T-helper 22 cell (primary cell): ENCODE measurements around the gene IL22RA1.

Experiments
- DNase-seq: peaks from one replicate; pipeline ENCODE4 v3.0.0-alpha.2; 2020; ENCODE audit warnings: low read depth

Gene IL22RA1

DNA sequence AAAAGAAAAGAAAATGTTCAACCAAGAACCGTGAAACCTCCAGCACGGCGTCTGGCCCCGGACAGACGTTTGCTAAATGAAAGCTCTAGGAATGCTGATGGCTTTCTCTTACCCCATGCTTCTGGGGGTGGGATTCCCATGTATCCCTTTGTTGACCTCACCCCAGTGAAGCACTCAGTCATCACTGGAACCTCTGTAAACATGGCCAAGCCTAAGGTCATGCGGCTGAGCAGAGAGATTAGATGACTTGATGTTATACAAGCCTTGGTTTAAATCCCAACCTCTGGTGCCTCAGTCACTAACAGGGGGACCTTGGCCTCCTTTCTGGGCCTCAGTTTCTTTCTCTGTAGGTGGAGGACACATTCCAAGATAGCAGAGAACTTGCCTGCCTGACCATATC is 28.2 kb downstream of the IL22RA1 start:
- no peak for DNase-seq

DNA sequence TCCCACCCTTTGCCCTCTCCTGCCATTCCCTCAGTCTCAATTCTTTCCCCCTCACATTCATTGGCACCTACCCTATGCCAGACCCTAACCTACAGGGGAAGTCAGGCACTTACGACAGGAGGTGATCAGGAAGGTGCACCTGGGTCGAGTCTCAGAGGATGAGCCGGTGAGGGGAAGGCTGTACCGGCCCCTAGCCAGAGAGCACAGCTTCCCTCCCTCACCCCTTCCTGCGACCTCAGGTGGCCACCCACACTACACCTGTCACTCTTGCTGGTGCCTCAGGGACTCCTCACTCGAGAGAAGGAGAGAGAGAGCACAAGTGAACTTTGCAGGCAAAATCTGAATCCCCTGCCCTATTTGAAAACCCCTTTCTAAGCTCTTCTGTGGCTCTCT is 29.3 kb downstream of the IL22RA1 start:
- no peak for DNase-seq

DNA sequence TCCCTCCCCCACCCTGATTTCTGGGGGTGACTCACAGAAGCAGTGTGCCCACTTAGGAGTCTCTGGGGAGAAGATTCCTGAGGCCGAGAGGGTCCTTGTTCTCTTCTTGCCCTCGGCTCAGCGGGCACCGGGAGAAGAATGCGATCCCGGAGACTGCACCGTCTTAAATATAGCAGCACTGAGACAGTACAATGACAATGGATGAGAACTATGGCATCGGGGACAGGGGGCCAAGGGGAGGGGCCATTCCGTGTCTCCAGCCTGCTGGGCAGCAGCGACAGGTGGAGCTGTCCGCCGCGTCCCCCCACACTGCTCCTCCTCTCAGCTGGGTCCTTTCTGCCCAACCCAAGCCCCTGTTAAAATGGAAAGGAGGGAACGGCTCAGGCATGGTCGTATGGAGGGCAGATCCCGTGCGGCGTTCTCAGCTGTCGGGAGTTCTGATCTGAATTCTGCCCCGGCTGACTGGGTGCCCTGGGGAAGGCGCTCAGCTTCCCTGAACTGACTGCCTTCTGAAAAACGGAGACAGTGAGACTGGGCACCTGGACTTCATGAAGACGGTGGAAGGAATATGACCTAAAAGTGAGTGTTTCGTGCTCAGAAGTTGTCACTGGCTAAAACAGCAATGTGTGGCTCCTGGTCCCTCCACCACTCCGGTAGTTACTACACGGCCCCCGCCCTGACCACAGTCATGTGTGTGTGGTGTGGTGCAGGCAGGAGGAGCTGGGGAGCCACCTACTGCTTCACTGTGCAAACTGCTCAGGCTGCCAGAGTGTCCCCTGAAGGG is 30.8 kb downstream of the IL22RA1 start, which contains the start of gene MYOM3:
Gene MYOM3 (minus strand): TSS at position 140 of the 784 bp plus-strand sequence. CDS start 3,499 bp downstream, outside the sequence.
- DNase-seq: no peak

DNA sequence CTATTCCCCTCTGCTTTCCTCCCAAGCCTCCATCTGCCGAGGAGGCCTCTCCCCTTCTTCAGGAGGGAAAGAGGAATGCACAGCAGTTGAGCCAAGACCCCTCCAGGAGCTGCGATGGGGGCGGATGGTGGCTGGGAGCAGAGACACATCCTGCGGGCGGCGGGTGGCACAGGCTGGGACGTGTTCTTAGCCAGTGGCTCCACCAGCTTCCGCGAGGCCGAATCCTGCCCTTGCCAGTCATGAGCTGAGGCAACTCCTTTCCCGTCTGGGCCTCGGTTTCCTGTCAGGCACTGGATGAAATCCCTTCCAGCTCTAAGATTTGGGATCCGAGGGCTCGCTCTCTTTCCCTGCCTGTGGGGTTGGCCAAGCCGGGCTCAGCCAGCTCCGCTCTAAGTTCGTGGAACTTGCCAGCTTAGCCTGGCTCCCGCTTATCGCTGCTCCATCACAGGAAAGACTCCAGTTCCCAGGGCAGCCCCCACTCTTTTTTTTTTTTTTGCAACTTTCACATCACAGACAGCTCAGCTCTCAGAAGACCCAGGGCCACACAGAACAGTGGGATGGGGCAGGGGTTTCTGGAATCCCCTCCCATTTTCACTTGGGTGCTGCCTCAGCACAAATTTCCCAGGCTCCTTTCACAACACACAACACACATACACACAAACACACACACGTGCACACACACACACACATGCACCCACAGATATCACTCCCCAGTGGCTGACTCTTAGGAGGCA is 31.5 kb downstream of the IL22RA1 start:
- DNase-seq: no peak

DNA sequence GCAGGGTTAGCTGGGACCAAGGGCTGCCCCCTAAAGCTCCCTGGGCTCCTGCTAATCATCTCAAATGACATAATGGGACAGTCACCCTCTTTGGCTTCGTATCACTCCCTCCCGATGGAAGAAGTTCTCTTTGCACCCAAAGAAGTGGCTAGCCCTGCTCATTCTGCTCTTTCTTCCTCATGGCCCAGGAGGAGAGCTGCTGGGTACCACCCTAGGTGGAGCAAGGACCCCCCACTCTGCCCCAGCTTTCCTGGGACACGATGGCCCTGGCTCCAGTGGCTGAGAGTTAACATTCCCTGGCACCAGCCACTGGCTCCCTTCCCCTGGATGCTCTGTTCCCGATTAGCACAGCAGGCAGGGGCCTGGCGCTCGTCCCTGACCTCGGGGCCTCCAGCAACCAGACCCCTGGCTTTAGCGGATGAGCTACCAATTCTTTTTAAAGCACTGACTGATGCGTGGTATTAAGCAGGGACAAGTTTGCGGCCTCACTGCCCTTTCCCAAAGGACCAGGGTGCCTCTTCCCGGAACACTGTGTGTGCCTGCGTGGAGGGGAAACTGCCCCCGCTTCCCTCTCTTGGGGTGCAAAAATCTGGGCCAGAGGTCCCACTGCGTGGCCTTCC is 32.2 kb downstream of the IL22RA1 start:
- no peak for DNase-seq

GRCh38 chr1:24109686-24110475 is 33.1 kb downstream of the IL22RA1 start:
- no peak for DNase-seq

DNA sequence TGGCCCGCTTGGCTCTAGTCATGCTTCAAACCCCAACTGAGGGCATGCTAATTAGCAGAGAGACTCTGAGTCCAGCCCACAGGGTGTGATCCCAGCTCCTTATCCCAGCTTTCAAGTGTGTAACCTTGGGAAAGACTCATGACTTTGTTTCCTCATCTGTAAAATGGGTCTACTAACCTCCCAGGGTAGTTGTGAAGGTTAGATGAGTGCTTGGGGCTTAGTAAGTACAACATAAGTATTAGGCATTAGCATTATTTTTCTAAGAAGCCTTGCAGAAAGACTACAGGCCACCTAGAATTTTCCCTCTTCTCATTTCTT is 33.8 kb downstream of the IL22RA1 start:
- no peak for DNase-seq

DNA sequence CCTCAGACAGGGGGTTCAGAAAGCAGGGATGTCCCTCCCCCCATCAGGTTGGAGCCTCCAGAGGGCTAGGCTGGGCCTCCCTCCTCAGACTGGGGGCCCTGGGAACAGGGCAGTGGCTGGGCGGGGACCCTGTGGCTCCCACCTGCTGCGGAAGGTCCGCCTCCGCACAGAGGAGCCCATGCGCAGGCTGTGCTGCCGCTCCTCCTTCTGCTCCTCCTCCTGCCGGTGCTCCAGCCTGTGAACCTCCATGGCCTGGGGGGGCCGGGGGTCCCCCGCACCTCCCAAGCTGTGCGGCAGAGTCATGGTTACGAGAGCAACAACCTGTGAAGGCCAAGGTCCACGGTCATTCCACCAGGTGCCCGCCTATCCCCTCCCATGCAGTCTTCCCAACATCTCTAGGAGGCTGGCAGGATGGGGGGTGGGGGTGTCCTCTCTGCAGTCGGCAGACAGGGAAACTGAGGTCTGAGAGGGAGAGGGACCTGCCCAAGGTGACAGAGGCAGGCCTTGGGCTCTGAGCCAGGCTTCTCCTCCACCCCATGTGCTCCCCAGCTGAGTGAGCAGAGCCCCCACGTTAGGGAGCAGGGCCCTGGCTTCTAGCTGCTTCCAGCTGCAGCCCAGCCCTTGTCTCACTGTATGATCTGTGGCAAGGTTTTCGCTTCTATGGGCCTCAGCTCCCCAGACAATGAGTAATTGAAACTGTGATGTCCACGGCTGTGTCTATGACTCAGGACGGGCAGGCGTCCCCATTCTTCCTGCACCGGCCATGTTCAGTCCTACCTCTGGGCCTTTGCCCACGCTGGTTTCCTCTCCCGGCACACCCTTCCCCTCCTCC is 34.4 kb downstream of the IL22RA1 start:
- DNase-seq: no peak

DNA sequence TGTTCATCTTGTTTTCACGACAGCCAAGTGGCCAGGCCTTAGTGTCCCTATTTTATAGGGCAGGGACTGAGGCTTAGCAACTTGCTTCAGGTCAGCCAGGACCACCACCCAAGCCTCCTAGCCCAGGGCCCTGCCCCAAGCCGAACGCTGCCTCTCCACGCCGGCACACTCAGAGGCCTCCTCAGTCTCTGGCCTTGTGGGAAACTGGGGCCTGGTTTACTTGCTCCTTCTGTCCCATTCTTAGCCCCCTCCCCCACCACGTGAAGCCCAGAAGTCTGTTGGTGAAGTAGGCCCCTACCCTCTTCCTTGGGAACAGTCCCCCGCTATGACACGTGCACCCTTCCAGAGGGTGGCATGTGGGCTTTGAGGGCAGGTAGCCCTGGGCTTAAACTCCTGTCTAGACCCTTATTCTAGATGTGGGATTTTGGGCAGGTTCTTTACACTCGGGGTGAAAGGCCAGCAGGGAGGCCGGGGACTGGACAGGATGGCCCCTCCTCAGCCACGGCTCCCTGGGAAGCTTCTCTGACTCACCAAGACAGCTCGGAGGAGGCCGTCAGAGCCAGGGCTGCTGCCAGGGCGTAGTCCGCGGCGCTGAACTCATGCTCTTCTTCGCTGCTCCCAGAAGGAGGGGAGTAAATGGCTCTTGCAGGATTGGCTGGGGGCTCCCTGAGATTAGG is 35.3 kb downstream of the IL22RA1 start:
- no peak for DNase-seq

- no peak for DNase-seq
These were observed 37.4 kb downstream of the IL22RA1 start for GRCh38 chr1:24105368-24106160.

- DNase-seq: no peak
These were observed 38.1 kb downstream of the IL22RA1 start for GRCh38 chr1:24104854-24105253.

DNA sequence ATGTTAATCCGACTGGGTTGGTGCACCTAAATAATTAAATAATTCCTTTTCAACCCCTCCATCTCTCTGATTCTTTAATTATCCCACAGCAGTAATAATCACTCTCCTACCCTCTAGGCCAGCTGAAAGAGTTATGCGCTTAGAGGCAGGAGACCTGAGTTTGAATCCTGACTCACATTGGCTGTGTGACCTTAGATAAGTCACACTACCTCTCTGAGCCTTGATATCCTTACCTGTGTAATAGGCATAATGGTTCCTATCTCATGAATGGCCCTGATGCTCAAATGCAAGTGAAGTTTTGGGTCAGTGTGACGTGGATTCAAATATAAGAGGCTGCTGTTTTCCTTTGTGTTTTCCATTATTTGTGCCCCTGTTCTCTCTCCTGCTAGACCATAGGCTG is 39.1 kb downstream of the IL22RA1 start:
- no peak for DNase-seq

DNA sequence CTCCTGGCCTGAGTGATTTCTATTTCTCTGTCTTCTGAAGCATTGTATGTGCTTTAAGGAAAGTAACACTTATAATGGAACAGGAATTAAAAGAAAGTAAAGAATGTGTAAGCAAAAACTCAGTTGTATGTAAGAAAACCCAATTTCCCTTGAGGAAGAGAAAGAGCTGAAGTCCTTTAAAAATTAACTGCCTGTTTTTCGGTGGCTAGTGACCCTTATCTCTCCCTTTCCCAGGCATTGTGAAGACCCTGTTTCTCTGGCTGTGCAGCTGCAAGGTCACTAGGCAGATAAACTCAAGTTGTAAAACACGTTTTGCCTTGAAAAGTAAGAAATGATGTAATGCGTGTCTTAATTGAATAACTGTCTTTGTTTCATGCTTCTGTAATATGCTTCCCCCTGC is 39.5 kb downstream of the IL22RA1 start:
- no peak for DNase-seq

- no peak for DNase-seq
These were observed 40.0 kb downstream of the IL22RA1 start for GRCh38 chr1:24102961-24103360.

DNA sequence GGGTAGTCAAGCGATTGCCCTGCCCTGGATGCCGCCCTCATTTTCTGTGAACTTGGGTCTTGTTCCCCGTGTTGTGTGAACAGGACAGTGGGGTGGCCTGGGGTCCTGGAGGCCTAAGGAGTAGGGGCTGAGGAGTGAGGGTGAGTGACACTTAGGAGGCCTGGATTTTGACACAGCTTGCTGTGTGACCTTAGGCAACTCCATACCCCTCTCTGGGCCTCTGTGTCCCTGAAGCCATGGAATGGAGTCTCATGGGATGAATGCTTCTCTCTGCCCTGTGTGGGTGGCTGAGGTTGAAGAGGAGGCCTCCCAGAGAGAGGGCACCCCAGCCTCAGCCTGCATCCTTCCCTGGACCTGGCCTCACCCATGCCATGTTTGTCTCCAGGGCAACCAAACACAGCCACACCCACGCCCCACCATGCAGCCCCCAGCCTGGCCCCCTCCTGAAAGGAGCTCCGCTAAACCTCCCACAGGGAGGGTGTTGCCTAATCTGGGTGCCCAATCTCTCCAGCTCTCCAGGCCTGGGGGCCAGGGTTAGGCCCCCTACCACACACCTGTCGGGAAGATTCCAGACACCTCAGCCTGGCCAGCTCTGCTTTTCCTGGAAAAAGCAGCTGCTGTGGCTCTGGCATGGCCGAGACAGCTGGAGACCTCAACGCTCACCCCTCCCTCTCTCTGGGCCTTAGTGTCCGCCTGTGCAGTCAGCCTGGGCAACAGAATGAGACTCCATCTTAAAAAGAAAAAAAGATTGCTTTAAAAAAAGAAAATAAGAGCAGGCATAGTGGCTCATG is 40.9 kb downstream of the IL22RA1 start:
- no peak for DNase-seq

- no peak for DNase-seq
These were observed 41.8 kb downstream of the IL22RA1 start for GRCh38 chr1:24100945-24101737.

DNA sequence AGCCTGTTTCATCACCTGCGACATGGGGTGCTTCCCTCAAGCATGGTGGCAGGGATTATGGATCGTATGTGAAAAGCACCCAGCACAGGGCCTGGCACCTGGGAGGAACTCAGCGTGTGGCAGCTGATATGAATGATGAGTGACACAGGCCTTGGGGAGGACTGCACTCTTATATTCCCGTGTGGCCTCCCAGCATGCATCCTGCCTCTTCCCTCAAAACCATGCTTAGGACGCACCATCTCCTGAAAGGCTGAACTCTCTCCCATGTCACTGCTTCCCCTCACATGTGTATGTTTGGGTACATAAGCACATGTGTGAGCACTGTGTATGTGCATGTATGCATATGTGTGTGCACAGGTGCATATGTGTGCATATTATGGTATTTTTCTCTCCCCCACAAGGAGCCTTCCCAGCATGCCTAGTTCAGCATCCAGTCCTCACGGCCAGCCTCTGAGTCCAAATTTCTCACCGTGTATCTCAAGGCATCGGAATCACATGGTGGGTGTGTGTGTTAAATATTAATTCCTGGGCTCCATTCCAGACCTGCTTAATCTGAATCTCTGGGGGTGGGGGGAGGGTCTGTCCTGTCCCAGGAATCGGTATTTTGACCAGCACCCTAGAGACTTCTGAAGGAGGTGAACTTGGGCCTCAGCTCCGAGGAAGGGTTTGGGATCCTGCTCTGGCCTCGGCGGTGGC is 43.8 kb downstream of the IL22RA1 start:
- DNase-seq: no peak

DNA sequence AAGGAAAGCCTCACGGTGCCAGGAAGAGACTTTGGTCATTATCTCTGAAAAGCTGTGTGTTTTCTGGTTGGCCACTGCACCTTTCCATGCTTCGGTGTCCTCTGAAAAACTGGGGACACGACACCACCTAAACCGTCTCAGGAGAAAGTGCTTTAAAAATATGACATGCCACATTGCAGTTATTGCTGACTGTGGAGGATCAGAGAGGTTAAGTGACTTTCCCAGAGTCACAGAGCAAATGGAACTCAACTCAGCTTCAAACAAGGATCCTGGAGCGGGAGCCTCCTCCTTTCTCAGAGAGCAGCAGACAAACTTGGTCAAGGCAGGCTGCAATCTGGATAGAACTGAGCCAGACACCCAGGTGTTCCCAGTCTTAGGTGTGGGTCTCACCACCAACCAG is 44.8 kb downstream of the IL22RA1 start:
- no peak for DNase-seq
